Keratinocyte (primary cell): ENCODE data around the gene GPR15LG. TPM values are rescaled to one million over a fixed set of nuclear protein-coding genes. Genes with fewer than 3 reads are reported as not detected.

Experiments
- DNase-seq: peaks from one replicate; pipeline ENCODE4 v3.0.0-alpha.2; 2011; ENCODE audit warnings: low read depth, missing footprints, low spot score
- FAIRE-seq: peaks from 2 replicates; lab custom pipeline; 2011; peaks lifted over from hg19 to GRCh38; lab: Jason Lieb, UNC
- H2AFZ ChIP-seq: 2 replicates; pipeline ENCODE4 v1.6.0; 2012; ENCODE audit warnings: low read length, control low read depth, inconsistent platforms; ENCODE audit not compliant: control insufficient read depth
- H3K27ac ChIP-seq: 2 replicates; pipeline ENCODE4 v1.5.1; 2011; ENCODE audit warnings: low read length; ENCODE audit not compliant: control insufficient read depth, insufficient read depth
- H3K27me3 ChIP-seq: 3 replicates; pipeline ENCODE4 v1.6.0; 2011; ENCODE audit warnings: low read length; ENCODE audit not compliant: control insufficient read depth, insufficient read depth; ENCODE audit errors: extremely low read depth
- H3K36me3 ChIP-seq, 2 experiments: 2 replicates in 1 of 2; 3 replicates in 1 of 2; pipeline ENCODE4 v1.5.1; 2011; ENCODE audit warnings: low read length in 2 of 2, mild to moderate bottlenecking in 1 of 2; ENCODE audit not compliant: control insufficient read depth in 2 of 2, insufficient read depth in 2 of 2; ENCODE audit errors: extremely low read depth in 1 of 2
- H3K4me1 ChIP-seq: 3 replicates; pipeline ENCODE4 v1.5.1; 2011; ENCODE audit warnings: low read length; ENCODE audit not compliant: control insufficient read depth, insufficient read depth; ENCODE audit errors: extremely low read depth
- H3K4me2 ChIP-seq: 3 replicates; pipeline ENCODE4 v1.6.0; 2011; ENCODE audit warnings: low read depth, low read length; ENCODE audit not compliant: control insufficient read depth, insufficient read depth; ENCODE audit errors: extremely low read depth
- H3K4me3 ChIP-seq, 3 experiments: fragments of 200-600 bp in 1 of 3; sonication (generic) in 1 of 3; 2 replicates in 2 of 3; 3 replicates in 1 of 3; pipeline ENCODE4 v1.5.1; 2011 to 2016; ENCODE audit warnings: low read length in 3 of 3, mild to moderate bottlenecking in 3 of 3, control low read depth in 2 of 3, inconsistent platforms in 1 of 3, low read depth in 1 of 3, mixed read lengths in 1 of 3, mixed run types in 1 of 3, moderate library complexity in 1 of 3; ENCODE audit not compliant: control insufficient read depth in 2 of 3, insufficient read depth in 2 of 3; ENCODE audit errors: extremely low read depth in 1 of 3
- H3K79me2 ChIP-seq: 2 replicates; pipeline ENCODE4 v1.6.0; 2012; ENCODE audit warnings: low read length; ENCODE audit not compliant: control insufficient read depth, insufficient read depth
- H3K9ac ChIP-seq: 3 replicates; pipeline ENCODE4 v1.6.0; 2011; ENCODE audit warnings: low read length; ENCODE audit not compliant: control insufficient read depth, insufficient read depth; ENCODE audit errors: extremely low read depth
- H3K9me1 ChIP-seq: 3 replicates; pipeline ENCODE4 v1.6.0; 2011; ENCODE audit warnings: low read length; ENCODE audit not compliant: control insufficient read depth, insufficient read depth; ENCODE audit errors: extremely low read depth
- H3K9me3 ChIP-seq: 2 replicates; pipeline ENCODE4 v1.5.1; 2012; ENCODE audit warnings: low read depth, low read length; ENCODE audit not compliant: control insufficient read depth
- H4K20me1 ChIP-seq: 3 replicates; pipeline ENCODE4 v1.6.0; 2011; ENCODE audit warnings: low read length; ENCODE audit not compliant: control insufficient read depth, insufficient read depth; ENCODE audit errors: extremely low read depth
- CTCF ChIP-seq, 3 experiments: IDR thresholded peaks in 1 of 3; conservative IDR thresholded peaks in 1 of 3; optimal IDR thresholded peaks in 1 of 3; 2 replicates in 2 of 3; 3 replicates in 1 of 3; pipeline versions ENCODE3 to v1.5.1; 2011; ENCODE audit warnings: low read length in 3 of 3, mild to moderate bottlenecking in 3 of 3, moderate library complexity in 2 of 3, control low read depth in 1 of 3, inconsistent platforms in 1 of 3; ENCODE audit not compliant: insufficient read depth in 2 of 3; ENCODE audit errors: extremely low read depth in 1 of 3
- EZH2 ChIP-seq: IDR thresholded peaks from one replicate; pipeline ENCODE4 v1.6.1; 2012; ENCODE audit warnings: inconsistent platforms, mild to moderate bottlenecking, low read length, moderate library complexity
- dilution Hi-C: fragments of 300-500 bp; cut with MboI; formaldehyde crosslinking; loops from one replicate; pipeline ENCODE4 v1.7.0; 2020; ENCODE audit warnings: low sequenced_read_pairs; ENCODE audit not compliant: extremely low pct_ligation_motif_present
- polyA plus RNA-seq, 5 experiments: library from polyadenylated mRNA; depleted of rRNA in 3 of 5; stranded (reverse) in 3 of 5; stranded (forward) in 1 of 5; unstranded in 1 of 5; fragments of >200 nt; gene quantifications; 1 replicate in 1 of 5; 2 replicates in 3 of 5; 3 replicates in 1 of 5; pipeline versions ENCODE4 v1.2.1 to v1.2.3, GENCODE V29; 2011 to 2012; ENCODE audit warnings: missing spikeins in 2 of 5, low read depth in 1 of 5, low replicate concordance in 1 of 5

The GPR15LG gene
- polyA plus RNA-seq, 1 donor (not counting 4 experiments of a cell fraction or from before 2014, with no cell fraction given): 10.4 TPM

DNA sequence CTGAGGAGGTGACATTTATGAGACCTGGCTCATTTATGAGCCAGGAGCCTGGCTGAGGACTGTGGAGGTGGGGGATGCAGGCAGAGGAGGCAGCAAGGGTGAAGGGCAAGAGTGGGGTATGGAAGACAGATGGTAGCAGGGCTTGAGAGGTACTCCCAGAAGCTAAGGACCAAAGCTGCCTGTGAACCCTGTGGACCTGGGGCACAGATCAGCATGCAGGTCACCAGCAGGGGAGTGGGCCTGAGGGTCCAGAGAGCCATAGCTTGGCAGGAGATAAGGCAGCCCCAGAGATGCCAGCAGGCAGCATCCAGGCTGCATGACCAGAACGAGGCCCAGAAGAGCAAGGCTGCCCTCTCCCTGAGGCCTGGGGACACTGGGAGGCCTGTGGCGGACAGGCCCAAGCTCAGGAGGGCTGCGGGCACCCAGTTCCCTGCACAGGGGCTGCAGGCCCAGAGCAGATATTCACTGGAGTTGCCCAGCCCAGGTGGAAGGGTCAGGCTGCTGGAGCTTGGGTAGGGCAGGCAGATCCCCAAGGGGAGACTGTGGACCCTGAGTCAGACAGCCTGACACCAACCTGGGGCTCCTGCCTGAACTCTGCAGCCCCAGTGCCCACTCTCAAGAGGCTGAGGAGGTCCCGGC lies 3.4 kb downstream of the GPR15LG start:
- Histone ChIP-seq H3K27me3 (no peaks in the 10 kb centered on the region), H3K9ac (no peak overlapping the region), H3K4me3 (no peak overlapping the region), H3K79me2 (no peaks in the 10 kb centered on the region), H3K4me2 (no peak overlapping the region), H2AFZ (peak overlapping the region; percentile 81), H3K9me1 (peaks cover 3% of the 10 kb centered on the region), H3K9me3 (no peaks in the 10 kb centered on the region), H3K4me1 (peaks cover 33% of the 10 kb centered on the region), H4K20me1 (no peaks in the 10 kb centered on the region), H3K36me3 (no peaks in the 10 kb centered on the region), H3K27ac (peak overlapping the region; percentile 90)
- TF ChIP-seq CTCF (optimal IDR thresholded peaks at IDR 0.05 in 1 of 3, IDR thresholded peaks at IDR 0.05 in 1 of 3, conservative IDR thresholded peaks at IDR 0.05 in 1 of 3; ENCODE audit: extremely low read depth in 1 of 3, insufficient read depth in 2 of 3, low read length in 3 of 3): no peak
- FAIRE-seq: no peak
- no peak for DNase-seq
- dilution Hi-C loops: no loop called here

GRCh38 chr10:84177541-84178141 lies 4.0 kb downstream of the GPR15LG start:
- peaks cover 26% of the 10 kb centered on the region for H3K4me1 ChIP-seq
- no peak for DNase-seq
- no peaks in the 10 kb centered on the region for H3K79me2 ChIP-seq
- no peaks in the 10 kb centered on the region for H4K20me1 ChIP-seq
- peak overlapping the region; percentile 90 for H3K27ac ChIP-seq
- peak overlapping the region; percentile 33 for H3K9ac ChIP-seq
- TF ChIP-seq CTCF (optimal IDR thresholded peaks at IDR 0.05 in 1 of 3, IDR thresholded peaks at IDR 0.05 in 1 of 3, conservative IDR thresholded peaks at IDR 0.05 in 1 of 3; ENCODE audit: extremely low read depth in 1 of 3, insufficient read depth in 2 of 3, low read length in 3 of 3): no peak
- no peak for TF ChIP-seq EZH2
- no peaks in the 10 kb centered on the region for H3K9me3 ChIP-seq
- peaks cover 3% of the 10 kb centered on the region for H3K9me1 ChIP-seq
- no peaks in the 10 kb centered on the region for H3K36me3 ChIP-seq
- H2AFZ ChIP-seq: peak overlapping the region; percentile 81
- dilution Hi-C loops: no loop called here
- peak overlapping the region; percentile 62 for H3K4me2 ChIP-seq
- peak; percentile 23 for FAIRE-seq
- no peak overlapping the region for H3K4me3 ChIP-seq
- no peaks in the 10 kb centered on the region for H3K27me3 ChIP-seq
